ENCODE measurements around the gene RAB6B.

DNA sequence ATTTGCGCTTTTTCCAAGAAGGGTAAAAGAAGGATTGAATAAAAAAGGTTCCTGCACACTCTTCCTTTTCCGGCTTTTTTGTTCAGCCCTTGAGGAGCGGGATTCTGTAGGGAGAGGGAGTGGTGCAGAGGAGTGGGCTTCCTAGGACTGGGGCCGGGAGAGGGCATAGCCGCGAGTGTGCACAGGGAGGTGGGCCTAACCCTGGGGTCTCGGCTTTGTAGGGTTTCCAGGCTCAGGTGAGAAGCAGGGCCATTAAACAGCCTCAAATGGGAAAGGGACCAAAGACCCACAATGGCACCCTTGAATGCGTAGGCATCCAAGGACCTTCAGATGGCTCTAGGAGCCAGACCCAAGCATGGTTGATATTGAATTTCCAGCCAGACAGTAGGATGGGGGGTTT lies 35.4 kb upstream of the RAB6B start:
- TF ChIP-seq, protein P1, sequence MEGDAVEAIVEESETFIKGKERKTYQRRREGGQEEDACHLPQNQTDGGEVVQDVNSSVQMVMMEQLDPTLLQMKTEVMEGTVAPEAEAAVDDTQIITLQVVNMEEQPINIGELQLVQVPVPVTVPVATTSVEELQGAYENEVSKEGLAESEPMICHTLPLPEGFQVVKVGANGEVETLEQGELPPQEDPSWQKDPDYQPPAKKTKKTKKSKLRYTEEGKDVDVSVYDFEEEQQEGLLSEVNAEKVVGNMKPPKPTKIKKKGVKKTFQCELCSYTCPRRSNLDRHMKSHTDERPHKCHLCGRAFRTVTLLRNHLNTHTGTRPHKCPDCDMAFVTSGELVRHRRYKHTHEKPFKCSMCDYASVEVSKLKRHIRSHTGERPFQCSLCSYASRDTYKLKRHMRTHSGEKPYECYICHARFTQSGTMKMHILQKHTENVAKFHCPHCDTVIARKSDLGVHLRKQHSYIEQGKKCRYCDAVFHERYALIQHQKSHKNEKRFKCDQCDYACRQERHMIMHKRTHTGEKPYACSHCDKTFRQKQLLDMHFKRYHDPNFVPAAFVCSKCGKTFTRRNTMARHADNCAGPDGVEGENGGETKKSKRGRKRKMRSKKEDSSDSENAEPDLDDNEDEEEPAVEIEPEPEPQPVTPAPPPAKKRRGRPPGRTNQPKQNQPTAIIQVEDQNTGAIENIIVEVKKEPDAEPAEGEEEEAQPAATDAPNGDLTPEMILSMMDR (conservative IDR thresholded peaks at IDR 0.05): no peak
- TF ChIP-seq EZH2 (IDR thresholded peaks at IDR 0.05; ENCODE audit: low read depth): no peak

Data from PC-9 (cell line).